Spleen (tissue), 11 donors: ENCODE measurements around the gene MRS2. TPM values are rescaled to one million over a fixed set of nuclear protein-coding genes. Genes with fewer than 3 reads are reported as not detected.

Experiments
- DNase-seq: peaks from one replicate; pipeline ENCODE4 v3.0.0-alpha.2; 2020
- H3K27ac ChIP-seq, 8 donors: fragments of 200-600 bp; sonication (generic) in 7 of 8; 1 replicate in 4 of 8; 2 replicates in 4 of 8; pipeline versions ENCODE4 v1.5.0 to v1.8.0; 2016 to 2021; ENCODE audit warnings: inconsistent platforms in 4 of 8, mild to moderate bottlenecking in 4 of 8, moderate library complexity in 1 of 8
- H3K27me3 ChIP-seq, 7 donors: fragments of 200-600 bp; sonication (generic) in 6 of 7; replicated peaks in 1 of 7; 1 replicate in 4 of 7; 2 replicates in 3 of 7; pipeline versions ENCODE4 v1.5.0 to v1.8.0; 2016 to 2021; ENCODE audit warnings: inconsistent platforms in 3 of 7, mild to moderate bottlenecking in 1 of 7
- H3K36me3 ChIP-seq, 6 donors: fragments of 200-600 bp; sonication (generic) in 5 of 6; 1 replicate in 4 of 6; 2 replicates in 2 of 6; pipeline versions ENCODE4 v1.5.0 to v1.8.0; 2016 to 2021; ENCODE audit warnings: inconsistent platforms in 2 of 6
- H3K4me1 ChIP-seq, 6 donors: fragments of 200-600 bp; sonication (generic) in 5 of 6; 1 replicate in 3 of 6; 2 replicates in 3 of 6; pipeline versions ENCODE4 v1.5.0 to v1.8.0; 2016 to 2021; ENCODE audit warnings: inconsistent platforms in 3 of 6
- H3K4me3 ChIP-seq, 8 donors: fragments of 200-600 bp; sonication (generic) in 7 of 8; 1 replicate in 4 of 8; 2 replicates in 4 of 8; pipeline versions ENCODE4 v1.5.0 to v1.8.0; 2016 to 2021; ENCODE audit warnings: inconsistent platforms in 4 of 8, mild to moderate bottlenecking in 4 of 8, moderate library complexity in 2 of 8
- H3K9me3 ChIP-seq, 8 donors: fragments of 200-600 bp; sonication (generic) in 7 of 8; 1 replicate in 4 of 8; 2 replicates in 4 of 8; pipeline versions ENCODE4 v1.5.0 to v1.8.0; 2016 to 2021; ENCODE audit warnings: inconsistent platforms in 4 of 8
- CTCF ChIP-seq, 11 experiments: fragments of 200-600 bp in 7 of 11; fragments of 450-650 bp in 4 of 11; sonication (generic) in 4 of 11; IDR thresholded peaks in 8 of 11; conservative IDR thresholded peaks in 3 of 11; 1 replicate in 7 of 11; 2 replicates in 4 of 11; pipeline versions ENCODE4 v1.4.0 to v1.8.0; 2016 to 2021; ENCODE audit warnings: antibody characterized with exemption in 11 of 11, inconsistent platforms in 4 of 11, mild to moderate bottlenecking in 1 of 11
- POLR2A ChIP-seq, 3 donors: fragments of 450-650 bp; IDR thresholded peaks; one replicate each; pipeline ENCODE4 v1.5.1; 2017; ENCODE audit warnings: antibody characterized with exemption in 3 of 3, mild to moderate bottlenecking in 1 of 3
- POLR2AphosphoS5 ChIP-seq, 3 donors: sonication (generic); formaldehyde crosslinking; IDR thresholded peaks; one replicate each; pipeline ENCODE4 v1.5.1; 2017; ENCODE audit warnings: antibody characterized with exemption in 3 of 3
- WGBS, 5 donors: extraction: QIAGEN DNeasy Blood & Tissue Kit in 3 of 5; methylation state at CpG; one replicate each; pipeline versions ENCODE4 v1.1.5 to v1.1.7; 2013 to 2018; 5-methylcytosine and 5-hydroxymethylcytosine counted together
- intact Hi-C: fragments of 100-400 bp; cut with DNase I; formaldehyde crosslinking; loops from one replicate; pipeline ENCODE4 v1.15.0; 2023; ENCODE audit warnings: low total_unique reads
- polyA plus RNA-seq, 3 donors: library from polyadenylated mRNA; stranded (reverse); fragments of 200-250 nt; gene quantifications; one replicate each; pipeline ENCODE4 v1.2.1, GENCODE V29; 2013
- total RNA-seq, 7 donors: library from RNA; depleted of rRNA in 3 of 7; stranded (reverse); fragments of >200 nt in 3 of 7; fragmentation: NEBNext Ultra II Directional in 4 of 7; extraction: Animal tissue kit (Norgen Biotek cat#: 25700) in 4 of 7; gene quantifications; one replicate each; pipeline versions ENCODE4 v1.1.0 to v1.2.1, GENCODE V29; 2016 to 2021
- donor health status: healthy with polysubstance abuse.
- donor health status: DM: no; HTN: no; CAD: no; lungs with moderate emphysema.
- donor health status: DM: no; HTN: no; CAD: no.
- donor health status: Bipolar disorder and iron deficiency.
- donor health status: healthy.
- donor health status: DM: no; HTN: no; CAD: no.
- donor health status: DM: yes; HTN: yes; CAD: no.

Gene MRS2
- total and polyA plus RNA-seq, 10 donors = 10.0 to 23.7 (median 18.3) TPM

GRCh38 chr6:24394061-24394779 lies 8.5 kb upstream of the MRS2 start:
- TF ChIP-seq CTCF (IDR thresholded peaks at IDR 0.05 in 8 of 11, conservative IDR thresholded peaks at IDR 0.05 in 3 of 11) = no peak
- no peak for TF ChIP-seq POLR2A (IDR thresholded peaks at IDR 0.05)
- TF ChIP-seq POLR2AphosphoS5 (IDR thresholded peaks at IDR 0.05) = no peak
- Histone ChIP-seq H3K36me3 (no peaks in the 10 kb centered on the region), H3K4me1 (no peaks in the 10 kb centered on the region), H3K4me3 (no peak overlapping the region), H3K27me3 (peaks cover 0 to 31% (median 0%) of the 10 kb centered on the region in 7 donors), H3K9me3 (peaks cover 0 to 12% (median 0%) of the 10 kb centered on the region in 8 donors), H3K27ac (no peak overlapping the region)
- intact Hi-C loops = no loop called here
- 88 to 98% (median 93%) methylated on average over 2 of the region's 2 CpGs for WGBS, 5 donors
- DNase-seq = no peak

DNA sequence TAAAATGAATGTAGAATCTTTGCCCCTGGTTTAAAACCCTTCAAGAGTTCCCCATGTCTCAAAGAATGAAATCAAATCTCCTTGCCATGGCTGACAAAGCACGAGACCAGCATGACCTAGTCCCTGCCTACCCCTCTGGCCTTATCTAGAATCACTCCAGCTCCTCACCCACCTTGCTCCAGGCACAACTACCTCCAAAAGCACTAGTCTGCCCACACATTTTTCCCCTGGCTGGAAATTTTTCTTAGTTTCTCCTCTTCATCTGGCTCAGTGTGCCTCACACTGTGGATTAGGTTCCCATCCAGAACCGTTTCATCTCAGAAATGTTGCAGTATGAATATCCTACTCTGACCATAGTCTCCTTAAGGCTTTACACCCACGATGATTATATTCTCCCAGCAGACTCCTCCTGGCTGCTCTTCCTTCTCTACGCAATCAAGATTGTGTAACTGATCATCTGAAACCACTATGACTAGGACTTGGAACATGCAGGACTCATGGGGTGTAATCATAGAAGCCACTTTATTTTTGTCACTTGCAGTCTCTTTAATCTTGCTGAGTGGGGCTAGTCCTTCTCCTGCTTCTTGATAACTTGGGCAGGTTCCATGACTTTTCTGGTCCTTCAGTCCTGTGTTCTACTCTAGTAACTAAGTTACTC lies 7.8 kb upstream of the MRS2 start:
- TF ChIP-seq CTCF (IDR thresholded peaks at IDR 0.05 in 8 of 11, conservative IDR thresholded peaks at IDR 0.05 in 3 of 11) (no peak), POLR2A (IDR thresholded peaks at IDR 0.05) (no peak), POLR2AphosphoS5 (IDR thresholded peaks at IDR 0.05) (no peak)
- no peak for DNase-seq
- no peak overlapping the region for H3K27ac ChIP-seq
- H3K27me3 ChIP-seq = peaks cover 0 to 29% (median 0%) of the 10 kb centered on the region in 7 donors
- intact Hi-C loops = no loop called here
- no peaks in the 10 kb centered on the region for H3K4me1 ChIP-seq
- no peaks in the 10 kb centered on the region for H3K36me3 ChIP-seq
- 55 to 87% (median 67%) methylated on average over 4 of the region's 4 CpGs for WGBS, 5 donors
- H3K9me3 ChIP-seq = peaks cover 0 to 12% (median 0%) of the 10 kb centered on the region in 8 donors
- no peak overlapping the region for H3K4me3 ChIP-seq

GRCh38 chr6:24396824-24397223 lies 5.9 kb upstream of the MRS2 start:
- no peak overlapping the region for H3K4me3 ChIP-seq
- no peaks in the 10 kb centered on the region for H3K4me1 ChIP-seq
- WGBS, 5 donors = 80 to 100% (median 89%) methylated on average over 1 of the region's 1 CpG
- peaks cover 0 to 29% (median 0%) of the 10 kb centered on the region in 7 donors for H3K27me3 ChIP-seq
- no peak overlapping the region for H3K27ac ChIP-seq
- DNase-seq = no peak
- intact Hi-C loops = no loop called here
- H3K36me3 ChIP-seq = no peaks in the 10 kb centered on the region
- TF ChIP-seq POLR2AphosphoS5 (IDR thresholded peaks at IDR 0.05) (no peak), CTCF (IDR thresholded peaks at IDR 0.05 in 8 of 11, conservative IDR thresholded peaks at IDR 0.05 in 3 of 11) (no peak), POLR2A (IDR thresholded peaks at IDR 0.05) (no peak)
- H3K9me3 ChIP-seq = peaks cover 0 to 12% (median 0%) of the 10 kb centered on the region in 8 donors

DNA sequence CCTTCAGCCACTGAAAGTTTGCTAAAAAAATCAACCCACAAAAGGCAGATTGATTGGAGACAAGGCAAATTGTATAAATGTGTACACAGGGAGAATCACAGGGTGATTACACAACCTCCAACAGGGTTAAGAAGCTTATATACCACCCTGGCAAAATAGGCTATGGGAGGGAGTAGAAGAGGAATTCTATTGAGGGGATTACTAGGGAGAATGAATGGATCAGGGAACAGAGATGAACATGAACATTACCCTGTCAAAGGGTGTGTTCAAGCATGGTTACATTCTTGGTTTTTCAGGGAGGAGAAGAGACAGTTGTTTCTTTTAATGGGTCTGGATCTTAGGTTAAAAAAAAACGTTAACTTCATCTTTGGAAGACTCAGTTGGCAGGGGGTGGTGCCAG lies 5.1 kb upstream of the MRS2 start:
- intact Hi-C loops = no loop called here
- 73 to 91% (median 79%) methylated on average over 1 of the region's 1 CpG for WGBS, 5 donors

More for the DNA sequence above, 5.1 kb upstream of the MRS2 start:
- H3K36me3 ChIP-seq = no peaks in the 10 kb centered on the region
- DNase-seq = no peak
- no peak overlapping the region for H3K27ac ChIP-seq
- H3K4me3 ChIP-seq = no peak overlapping the region
- TF ChIP-seq POLR2AphosphoS5 (IDR thresholded peaks at IDR 0.05) = no peak
- TF ChIP-seq CTCF (IDR thresholded peaks at IDR 0.05 in 8 of 11, conservative IDR thresholded peaks at IDR 0.05 in 3 of 11) = no peak
- TF ChIP-seq POLR2A (IDR thresholded peaks at IDR 0.05) = no peak
- peaks cover 0 to 29% (median 0%) of the 10 kb centered on the region in 7 donors for H3K27me3 ChIP-seq
- peaks cover 0 to 12% (median 0%) of the 10 kb centered on the region in 8 donors for H3K9me3 ChIP-seq
- H3K4me1 ChIP-seq = peaks cover 0 to 7% (median 4%) of the 10 kb centered on the region in 6 donors
